GM21786 (cell line): ENCODE results near the gene PCDHA4.
"Not testable (repeated sequence)": the region's sequence is repeated elsewhere in the genome, so short reads cannot be mapped to it uniquely, and the experiment has no call there.

Experiments used
- ATAC-seq: cut with Tn5 transposase; IDR thresholded peaks from one replicate; pipeline ENCODE4 v1.9.1; 2021; ENCODE audit not compliant: unreplicated experiment

PCDHA4 gene

GRCh38 chr5:140821375-140822280 lies 14.8 kb downstream of the PCDHA4 start, which contains the start of gene PCDHA5:
Gene PCDHA5, plus strand, starts transcription at chr5:140821613.
- ATAC-seq, result no peak

- no peak for ATAC-seq
Observed at GRCh38 chr5:140822281-140822629, 15.4 kb downstream of the PCDHA4 start.

GRCh38 chr5:140822969-140823368 lies 16.1 kb downstream of the PCDHA4 start:
- ATAC-seq, result not testable (repeated sequence)

DNA sequence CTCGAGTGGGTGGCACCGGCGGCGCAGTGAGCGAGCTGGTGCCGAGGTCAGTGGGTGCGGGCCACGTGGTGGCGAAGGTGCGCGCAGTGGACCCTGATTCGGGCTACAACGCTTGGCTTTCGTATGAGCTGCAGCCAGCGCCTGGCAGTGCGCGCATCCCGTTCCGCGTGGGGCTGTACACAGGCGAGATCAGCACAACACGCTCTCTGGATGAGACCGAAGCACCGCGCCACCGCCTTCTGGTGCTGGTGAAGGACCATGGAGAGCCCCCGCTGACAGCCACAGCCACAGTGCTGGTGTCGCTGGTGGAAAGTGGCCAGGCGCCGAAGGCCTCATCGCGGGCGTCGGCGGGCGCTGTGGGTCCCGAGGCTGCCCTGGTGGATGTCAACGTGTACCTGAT lies 16.6 kb downstream of the PCDHA4 start:
- ATAC-seq, result no peak

DNA sequence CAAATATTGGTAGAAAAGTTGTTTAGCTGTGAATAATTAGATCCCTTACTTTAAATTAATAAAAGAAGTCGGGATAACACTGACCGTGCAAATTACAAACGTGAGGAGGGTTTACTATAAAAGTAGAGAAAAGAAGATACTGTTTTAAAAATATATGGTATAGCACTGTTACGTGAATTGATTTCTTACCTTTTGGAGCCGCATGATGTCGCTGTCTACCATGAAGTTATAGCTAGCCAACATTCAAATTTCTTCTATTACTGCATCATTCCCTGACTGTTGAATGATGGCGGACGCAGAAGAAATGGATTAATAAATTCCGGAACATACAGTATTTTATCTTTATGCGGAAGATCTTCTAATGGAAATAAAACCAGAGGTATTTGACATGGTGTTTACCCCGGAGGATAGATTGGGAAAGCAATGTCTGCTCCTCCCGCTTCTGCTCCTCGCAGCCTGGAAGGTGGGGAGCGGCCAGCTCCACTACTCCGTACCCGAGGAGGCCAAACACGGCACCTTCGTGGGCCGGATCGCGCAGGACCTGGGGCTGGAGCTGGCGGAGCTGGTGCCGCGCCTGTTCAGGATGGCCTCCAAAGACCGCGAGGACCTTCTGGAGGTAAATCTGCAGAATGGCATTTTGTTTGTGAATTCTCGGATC lies 21.0 kb downstream of the PCDHA4 start, which contains the start of gene PCDHA6:
PCDHA6 (plus strand) TSS at position 257 of the 658 bp plus-strand sequence; CDS start at position 389, 132 bp downstream.
- no peak for ATAC-seq

DNA sequence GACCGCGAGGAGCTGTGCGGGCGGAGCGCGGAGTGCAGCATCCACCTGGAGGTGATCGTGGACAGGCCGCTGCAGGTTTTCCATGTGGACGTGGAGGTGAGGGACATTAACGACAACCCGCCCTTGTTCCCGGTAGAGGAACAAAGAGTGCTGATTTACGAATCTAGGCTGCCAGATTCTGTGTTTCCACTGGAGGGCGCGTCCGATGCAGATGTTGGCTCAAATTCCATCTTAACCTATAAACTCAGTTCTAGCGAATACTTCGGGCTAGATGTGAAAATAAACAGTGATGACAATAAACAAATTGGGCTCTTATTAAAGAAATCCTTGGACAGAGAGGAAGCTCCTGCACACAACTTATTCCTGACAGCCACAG lies 21.5 kb downstream of the PCDHA4 start:
- ATAC-seq, result no peak

DNA sequence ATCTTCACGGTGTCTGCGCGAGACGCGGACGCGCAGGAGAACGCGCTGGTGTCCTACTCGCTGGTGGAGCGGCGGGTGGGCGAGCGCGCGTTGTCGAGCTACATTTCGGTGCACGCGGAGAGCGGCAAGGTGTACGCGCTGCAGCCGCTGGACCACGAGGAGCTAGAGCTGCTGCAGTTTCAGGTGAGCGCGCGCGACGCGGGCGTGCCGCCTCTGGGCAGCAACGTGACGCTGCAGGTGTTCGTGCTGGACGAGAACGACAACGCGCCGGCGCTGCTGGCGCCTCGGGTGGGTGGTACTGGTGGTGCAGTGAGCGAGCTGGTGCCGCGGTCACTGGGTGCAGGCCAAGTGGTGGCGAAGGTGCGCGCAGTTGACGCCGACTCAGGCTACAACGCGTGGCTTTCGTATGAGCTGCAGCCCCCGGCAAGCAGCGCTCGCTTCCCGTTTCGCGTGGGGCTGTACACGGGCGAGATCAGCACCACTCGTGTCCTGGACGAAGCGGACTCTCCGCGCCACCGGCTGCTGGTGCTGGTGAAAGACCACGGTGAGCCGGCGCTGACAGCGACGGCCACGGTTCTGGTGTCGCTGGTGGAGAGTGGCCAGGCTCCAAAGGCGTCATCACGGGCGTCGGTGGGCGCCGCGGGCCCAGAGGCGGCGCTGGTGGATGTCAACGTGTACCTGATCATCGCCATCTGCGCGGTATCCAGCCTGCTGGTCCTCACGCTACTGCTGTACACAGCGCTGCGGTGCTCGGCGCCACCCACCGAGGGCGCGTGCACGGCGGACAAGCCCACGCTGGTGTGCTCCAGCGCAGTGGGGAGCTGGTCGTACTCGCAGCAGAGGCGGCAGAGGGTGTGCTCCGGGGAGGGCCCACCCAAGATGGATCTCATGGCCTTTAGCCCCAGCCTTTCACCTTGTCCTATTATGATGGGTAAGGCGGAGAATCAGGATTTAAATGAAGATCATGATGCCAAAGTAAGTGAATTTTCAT lies 22.9 kb downstream of the PCDHA4 start:
- not testable (repeated sequence) for ATAC-seq

- no peak for ATAC-seq
Observed at GRCh38 chr5:140833993-140834392, 27.1 kb downstream of the PCDHA4 start, which contains the start of gene PCDHA7. Gene PCDHA7, plus strand, starts transcription at chr5:140834269. Its CDS starts 115 bp downstream, at chr5:140834384.

GRCh38 chr5:140834439-140835008 lies 27.7 kb downstream of the PCDHA4 start:
- ATAC-seq, result not testable (repeated sequence)

- no peak for ATAC-seq
Observed at GRCh38 chr5:140835622-140836510, 29.0 kb downstream of the PCDHA4 start.

GRCh38 chr5:140840978-140841962 lies 34.4 kb downstream of the PCDHA4 start, which contains the start of gene PCDHA8:
Gene PCDHA8, plus strand, starts transcription at chr5:140841187. Its CDS starts 135 bp downstream, at chr5:140841322.
- ATAC-seq, result no peak

DNA sequence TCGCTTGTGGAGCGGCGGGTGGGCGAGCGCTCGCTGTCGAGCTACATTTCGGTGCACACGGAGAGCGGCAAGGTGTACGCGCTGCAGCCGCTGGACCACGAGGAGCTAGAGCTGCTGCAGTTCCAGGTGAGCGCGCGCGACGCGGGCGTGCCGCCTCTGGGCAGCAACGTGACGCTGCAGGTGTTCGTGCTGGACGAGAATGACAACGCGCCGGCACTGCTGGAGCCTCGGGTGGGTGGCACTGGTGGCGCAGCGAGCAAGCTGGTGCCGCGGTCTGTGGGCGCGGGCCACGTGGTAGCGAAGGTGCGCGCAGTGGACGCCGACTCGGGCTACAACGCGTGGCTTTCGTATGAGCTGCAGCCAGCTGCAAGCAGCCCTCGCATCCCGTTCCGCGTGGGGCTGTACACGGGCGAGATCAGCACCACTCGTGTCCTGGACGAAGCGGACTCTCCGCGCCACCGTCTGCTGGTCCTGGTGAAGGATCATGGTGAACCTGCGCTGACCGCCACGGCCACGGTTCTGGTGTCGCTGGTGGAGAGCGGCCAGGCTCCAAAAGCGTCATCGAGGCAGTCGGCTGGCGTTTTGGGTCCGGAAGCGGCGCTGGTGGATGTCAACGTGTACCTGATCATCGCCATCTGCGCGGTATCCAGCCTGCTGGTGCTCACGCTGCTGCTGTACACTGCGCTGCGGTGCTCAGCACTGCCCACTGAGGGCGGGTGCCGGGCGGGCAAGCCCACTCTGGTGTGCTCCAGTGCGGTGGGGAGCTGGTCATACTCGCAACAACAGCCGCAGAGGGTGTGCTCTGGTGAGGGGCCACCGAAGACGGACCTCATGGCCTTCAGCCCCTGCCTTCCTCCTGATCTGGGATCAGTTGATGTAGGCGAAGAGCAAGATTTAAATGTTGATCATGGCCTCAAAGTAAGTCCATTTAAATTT lies 36.2 kb downstream of the PCDHA4 start:
- no peak for ATAC-seq

DNA sequence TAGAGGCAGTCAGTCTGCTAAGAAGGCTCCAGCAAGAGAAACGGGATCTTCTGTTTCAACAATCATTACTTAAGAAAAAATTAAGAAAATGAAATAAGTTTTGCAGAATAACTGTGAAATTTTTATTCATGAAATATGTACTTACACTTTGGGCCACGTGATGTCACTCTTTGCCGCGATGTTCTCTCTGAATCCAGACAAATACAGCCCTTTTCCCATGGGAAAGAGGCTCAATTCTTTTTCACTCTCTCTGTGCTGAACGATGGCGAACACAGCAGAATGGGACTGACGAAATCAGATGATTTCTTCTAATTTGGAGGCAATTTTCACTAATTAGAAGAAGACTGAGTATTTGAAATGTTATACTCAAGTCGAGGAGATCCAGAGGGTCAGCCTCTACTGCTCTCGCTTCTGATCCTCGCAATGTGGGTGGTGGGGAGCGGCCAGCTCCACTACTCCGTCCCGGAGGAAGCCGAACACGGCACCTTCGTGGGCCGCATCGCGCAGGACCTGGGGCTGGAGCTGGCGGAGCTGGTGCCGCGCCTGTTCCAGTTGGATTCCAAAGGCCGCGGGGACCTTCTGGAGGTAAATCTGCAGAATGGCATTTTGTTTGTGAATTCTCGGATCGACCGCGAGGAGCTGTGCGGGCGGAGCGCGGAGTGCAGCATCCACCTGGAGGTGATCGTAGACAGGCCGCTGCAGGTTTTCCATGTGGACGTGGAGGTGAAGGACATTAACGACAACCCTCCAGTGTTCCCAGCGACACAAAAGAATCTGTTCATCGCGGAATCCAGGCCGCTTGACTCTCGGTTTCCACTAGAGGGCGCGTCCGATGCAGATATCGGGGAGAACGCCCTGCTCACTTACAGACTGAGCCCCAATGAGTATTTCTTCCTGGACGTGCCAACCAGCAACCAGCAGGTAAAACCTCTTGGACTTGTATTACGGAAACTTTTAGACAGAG lies 41.6 kb downstream of the PCDHA4 start, which contains the start of gene PCDHA9:
PCDHA9 (plus strand) TSS at position 244 of the 964 bp plus-strand sequence; CDS start at position 358, 114 bp downstream.
- ATAC-seq, result not testable (repeated sequence)

DNA sequence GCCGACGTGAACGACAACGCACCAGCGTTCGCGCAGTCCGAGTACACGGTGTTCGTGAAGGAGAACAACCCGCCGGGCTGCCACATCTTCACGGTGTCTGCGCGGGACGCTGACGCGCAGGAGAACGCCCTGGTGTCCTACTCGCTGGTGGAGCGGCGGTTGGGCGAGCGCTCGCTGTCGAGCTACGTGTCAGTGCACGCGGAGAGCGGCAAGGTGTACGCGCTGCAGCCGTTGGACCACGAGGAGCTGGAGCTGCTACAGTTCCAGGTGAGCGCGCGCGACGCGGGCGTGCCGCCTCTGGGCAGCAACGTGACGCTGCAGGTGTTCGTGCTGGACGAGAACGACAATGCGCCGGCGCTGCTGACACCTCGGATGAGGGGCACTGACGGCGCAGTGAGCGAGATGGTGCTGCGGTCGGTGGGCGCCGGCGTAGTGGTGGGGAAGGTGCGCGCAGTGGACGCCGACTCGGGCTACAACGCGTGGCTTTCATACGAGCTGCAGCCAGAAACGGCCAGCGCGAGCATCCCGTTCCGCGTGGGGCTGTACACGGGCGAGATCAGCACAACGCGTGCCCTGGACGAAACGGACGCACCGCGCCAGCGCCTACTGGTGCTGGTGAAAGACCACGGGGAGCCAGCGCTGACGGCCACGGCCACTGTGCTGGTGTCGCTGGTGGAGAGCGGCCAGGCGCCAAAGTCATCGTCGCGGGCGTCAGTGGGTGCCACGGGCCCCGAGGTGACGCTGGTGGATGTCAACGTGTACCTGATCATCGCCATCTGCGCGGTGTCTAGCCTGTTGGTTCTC lies 43.2 kb downstream of the PCDHA4 start:
- ATAC-seq, result not testable (repeated sequence)
